Mesenchymal stem cell (in vitro differentiated cells and primary cell): ENCODE data around the gene ASCC2.

Experiments
- DNase-seq: peaks from one replicate; pipeline ENCODE4 v3.0.0-alpha.2; 2013
- H2AFZ ChIP-seq: one replicate; pipeline ENCODE4 v1.6.1; 2013; ENCODE audit warnings: low read depth, mild to moderate bottlenecking, control low read depth, inconsistent platforms, low read length, moderate library complexity
- H2AK5ac ChIP-seq: 2 replicates; pipeline ENCODE4 v1.6.1; 2013; ENCODE audit warnings: low read length, moderate library complexity, mild to moderate bottlenecking, inconsistent platforms; ENCODE audit not compliant: severe bottlenecking
- H2BK120ac ChIP-seq: one replicate; pipeline ENCODE4 v1.6.1; 2013; ENCODE audit warnings: low read depth, mild to moderate bottlenecking, inconsistent platforms, low read length, moderate library complexity
- H2BK12ac ChIP-seq, 2 experiments: one replicate each; pipeline ENCODE4 v1.6.1; 2013; ENCODE audit warnings: inconsistent platforms in 2 of 2, low read length in 2 of 2, mild to moderate bottlenecking in 2 of 2, moderate library complexity in 2 of 2, control low read depth in 1 of 2
- H2BK15ac ChIP-seq: one replicate; pipeline ENCODE4 v1.6.1; 2013; ENCODE audit warnings: mild to moderate bottlenecking, low read depth, inconsistent platforms; ENCODE audit not compliant: poor library complexity, severe bottlenecking
- H2BK5ac ChIP-seq: 2 replicates; pipeline ENCODE4 v1.6.1; 2013; ENCODE audit warnings: low read depth, mild to moderate bottlenecking, low read length, control low read depth, inconsistent platforms; ENCODE audit not compliant: poor library complexity, severe bottlenecking
- H3K14ac ChIP-seq, 2 experiments: one replicate each; pipeline ENCODE4 v1.6.1; 2013; ENCODE audit warnings: inconsistent platforms in 2 of 2, low read length in 2 of 2, control low read depth in 1 of 2, mild to moderate bottlenecking in 1 of 2, moderate library complexity in 1 of 2
- H3K18ac ChIP-seq, 2 experiments: one replicate each; pipeline ENCODE4 v1.6.1; 2013; ENCODE audit warnings: inconsistent platforms in 2 of 2, low read length in 2 of 2, control low read depth in 1 of 2, low read depth in 1 of 2, mild to moderate bottlenecking in 1 of 2
- H3K23ac ChIP-seq, 2 experiments: one replicate each; pipeline ENCODE4 v1.6.1; 2013; ENCODE audit warnings: inconsistent platforms in 2 of 2, low read length in 2 of 2, mild to moderate bottlenecking in 2 of 2, moderate library complexity in 2 of 2, control low read depth in 1 of 2
- H3K27ac ChIP-seq: 2 replicates; pipeline ENCODE4 v1.5.1; 2013; ENCODE audit warnings: mild to moderate bottlenecking, moderate library complexity, low read length, control low read depth, inconsistent platforms; ENCODE audit not compliant: poor library complexity, severe bottlenecking
- H3K27me3 ChIP-seq, 2 experiments: 2 replicates each; pipeline versions ENCODE4 v1.6.1 to v1.7.0; 2013; ENCODE audit warnings: low read length in 2 of 2, mild to moderate bottlenecking in 2 of 2, moderate library complexity in 2 of 2, control low read depth in 1 of 2, inconsistent platforms in 1 of 2; ENCODE audit not compliant: control insufficient read depth in 1 of 2, insufficient read depth in 1 of 2
- H3K36me3 ChIP-seq, 2 experiments: 2 replicates each; pipeline versions ENCODE4 v1.6.1 to v1.7.0; 2013; ENCODE audit warnings: low read length in 2 of 2, control low read depth in 1 of 2, inconsistent platforms in 1 of 2, low read depth in 1 of 2, mild to moderate bottlenecking in 1 of 2; ENCODE audit not compliant: insufficient read depth in 2 of 2, control insufficient read depth in 1 of 2
- H3K4ac ChIP-seq, 2 experiments: one replicate each; pipeline ENCODE4 v1.6.1; 2013; ENCODE audit warnings: inconsistent platforms in 2 of 2, low read length in 2 of 2, mild to moderate bottlenecking in 2 of 2, moderate library complexity in 2 of 2, control low read depth in 1 of 2, low read depth in 1 of 2
- H3K4me1 ChIP-seq: 2 replicates; pipeline ENCODE4 v1.6.1; 2013; ENCODE audit warnings: low read depth, low read length, control low read depth; ENCODE audit not compliant: control insufficient read depth, insufficient read depth
- H3K4me2 ChIP-seq: 2 replicates; pipeline ENCODE4 v1.6.1; 2013; ENCODE audit warnings: low read length, mild to moderate bottlenecking, inconsistent platforms; ENCODE audit not compliant: poor library complexity, severe bottlenecking
- H3K4me3 ChIP-seq, 2 experiments: 2 replicates each; pipeline versions ENCODE4 v1.5.1 to v1.7.0; 2013; ENCODE audit warnings: low read length in 2 of 2, mild to moderate bottlenecking in 2 of 2, control low read depth in 1 of 2, low read depth in 1 of 2; ENCODE audit not compliant: insufficient read depth in 1 of 2
- H3K79me1 ChIP-seq: replicated peaks from 2 replicates; pipeline ENCODE4 v1.6.1; 2013; ENCODE audit warnings: mild to moderate bottlenecking, control low read depth, low read length, inconsistent platforms; ENCODE audit not compliant: poor library complexity, severe bottlenecking
- H3K9ac ChIP-seq: 2 replicates; pipeline ENCODE4 v1.7.0; 2013; ENCODE audit warnings: mild to moderate bottlenecking, low read length, moderate library complexity
- H3K9me3 ChIP-seq: 2 replicates; pipeline ENCODE4 v1.7.0; 2013; ENCODE audit warnings: mild to moderate bottlenecking, low read length; ENCODE audit not compliant: control insufficient read depth
- H4K8ac ChIP-seq: one replicate; pipeline ENCODE4 v1.6.1; 2013; ENCODE audit warnings: inconsistent platforms, mild to moderate bottlenecking, low read length, moderate library complexity
- H4K91ac ChIP-seq: one replicate; pipeline ENCODE4 v1.6.1; 2013; ENCODE audit warnings: mild to moderate bottlenecking, low read length, inconsistent platforms
- WGBS: methylation state at CpG from one replicate; pipeline ENCODE4 v1.1.7; 2013; ENCODE audit warnings: mixed read lengths; 5-methylcytosine and 5-hydroxymethylcytosine counted together

Gene ASCC2

DNA sequence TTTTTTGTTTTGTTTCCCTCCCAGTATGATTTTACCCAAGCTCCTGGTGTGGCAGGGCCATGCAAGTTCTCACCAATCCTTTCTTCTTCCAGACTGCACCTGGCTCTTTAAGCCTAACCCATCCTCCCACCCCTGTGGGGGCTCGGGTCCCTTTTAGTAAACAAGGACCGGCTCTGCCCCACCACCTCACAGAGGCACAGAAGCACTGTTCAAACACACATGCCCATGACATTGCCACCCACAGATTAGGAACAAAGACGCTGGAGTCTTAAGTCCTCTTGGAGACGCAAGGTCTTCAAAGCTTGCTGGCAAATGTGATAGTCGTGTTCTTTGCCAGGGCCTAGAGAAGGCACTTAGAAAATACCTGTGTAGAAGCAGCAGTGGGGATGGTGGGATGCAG is 52.0 kb downstream of the ASCC2 start:
- Histone ChIP-seq H4K8ac (no peak overlapping the region), H2BK120ac (no peak overlapping the region), H3K79me1 (no peaks in the 10 kb centered on the region), H3K18ac (no peak overlapping the region), H3K23ac (no peak overlapping the region), H4K91ac (no peak overlapping the region), H2BK15ac (no peak overlapping the region), H3K14ac (no peak overlapping the region), H3K9ac (no peak overlapping the region), H3K4me1 (peaks cover 10% of the 10 kb centered on the region), H3K36me3 (peaks cover 42% of the 10 kb centered on the region in 2 experiments), H2BK12ac (no peak overlapping the region), H3K27me3 (no peaks in the 10 kb centered on the region), H3K4me2 (no peak overlapping the region), H2AK5ac (no peak overlapping the region), H3K27ac (no peak overlapping the region), H3K9me3 (no peaks in the 10 kb centered on the region), H3K4me3 (no peak overlapping the region), H2AFZ (no peak overlapping the region), H3K4ac (no peak overlapping the region), H2BK5ac (no peak overlapping the region)
- 80% methylated on average over 5 of the region's 5 CpGs for WGBS
- no peak for DNase-seq

DNA sequence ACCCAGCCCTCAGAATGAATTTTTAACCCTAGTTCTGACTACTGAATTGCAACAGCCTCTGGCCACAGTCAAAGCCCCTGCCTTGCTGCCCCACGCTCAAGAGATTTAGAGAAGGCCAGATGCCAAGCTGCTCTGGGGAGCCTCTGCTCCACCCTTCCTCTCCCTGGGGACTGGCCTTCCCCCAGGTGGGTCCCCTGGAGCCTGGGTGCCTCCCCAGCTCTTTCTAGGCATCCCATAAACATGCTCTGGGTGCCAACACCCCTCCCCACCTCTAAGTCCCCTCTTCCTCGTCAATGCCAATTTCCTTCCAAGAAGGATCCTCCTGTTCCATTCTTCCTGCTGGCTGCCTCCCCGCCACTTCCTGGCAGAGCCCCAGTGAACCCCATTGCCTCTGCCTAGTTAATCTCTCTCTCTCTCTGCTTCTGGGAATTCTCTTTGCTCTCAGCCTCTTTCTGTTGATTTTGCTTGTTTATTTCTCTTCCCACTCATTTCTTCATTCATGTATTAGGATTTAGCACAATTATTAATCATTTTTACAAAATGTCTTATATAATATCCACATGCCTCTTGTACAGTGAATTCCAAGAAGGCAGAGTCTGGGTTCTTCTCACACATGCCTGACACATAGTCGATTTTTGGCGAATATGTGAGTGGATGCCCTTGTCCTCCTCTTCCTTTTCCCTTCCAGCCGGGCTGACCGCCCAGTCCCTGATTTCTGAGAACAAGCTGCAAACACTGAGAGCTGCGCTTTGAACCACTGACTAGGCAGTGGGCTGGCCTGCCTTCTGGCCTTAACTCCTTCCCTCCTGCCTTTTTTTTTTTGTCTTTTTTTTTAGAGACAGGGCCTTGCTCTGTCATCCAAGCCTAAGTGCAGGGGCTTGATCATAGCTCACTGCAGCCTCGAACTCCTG is 53.4 kb downstream of the ASCC2 start:
- Histone ChIP-seq H2AFZ (no peak overlapping the region), H4K91ac (no peak overlapping the region), H3K27ac (no peak overlapping the region), H3K36me3 (peaks cover 28 to 29% of the 10 kb centered on the region in 2 experiments), H2BK15ac (no peak overlapping the region), H3K4me2 (no peak overlapping the region), H2BK12ac (no peak overlapping the region), H4K8ac (no peak overlapping the region), H3K4me1 (peaks cover 18% of the 10 kb centered on the region), H3K79me1 (no peaks in the 10 kb centered on the region), H3K27me3 (no peaks in the 10 kb centered on the region), H3K18ac (no peak overlapping the region), H2BK5ac (no peak overlapping the region), H2AK5ac (no peak overlapping the region), H2BK120ac (no peak overlapping the region), H3K23ac (no peak overlapping the region), H3K14ac (no peak overlapping the region), H3K4ac (no peak overlapping the region), H3K9me3 (no peaks in the 10 kb centered on the region), H3K4me3 (peak overlapping the region in 1 of 2 experiments; percentile 5), H3K9ac (peak overlapping the region; percentile 38)
- 87% methylated on average over 8 of the region's 9 CpGs for WGBS
- no peak for DNase-seq

DNA sequence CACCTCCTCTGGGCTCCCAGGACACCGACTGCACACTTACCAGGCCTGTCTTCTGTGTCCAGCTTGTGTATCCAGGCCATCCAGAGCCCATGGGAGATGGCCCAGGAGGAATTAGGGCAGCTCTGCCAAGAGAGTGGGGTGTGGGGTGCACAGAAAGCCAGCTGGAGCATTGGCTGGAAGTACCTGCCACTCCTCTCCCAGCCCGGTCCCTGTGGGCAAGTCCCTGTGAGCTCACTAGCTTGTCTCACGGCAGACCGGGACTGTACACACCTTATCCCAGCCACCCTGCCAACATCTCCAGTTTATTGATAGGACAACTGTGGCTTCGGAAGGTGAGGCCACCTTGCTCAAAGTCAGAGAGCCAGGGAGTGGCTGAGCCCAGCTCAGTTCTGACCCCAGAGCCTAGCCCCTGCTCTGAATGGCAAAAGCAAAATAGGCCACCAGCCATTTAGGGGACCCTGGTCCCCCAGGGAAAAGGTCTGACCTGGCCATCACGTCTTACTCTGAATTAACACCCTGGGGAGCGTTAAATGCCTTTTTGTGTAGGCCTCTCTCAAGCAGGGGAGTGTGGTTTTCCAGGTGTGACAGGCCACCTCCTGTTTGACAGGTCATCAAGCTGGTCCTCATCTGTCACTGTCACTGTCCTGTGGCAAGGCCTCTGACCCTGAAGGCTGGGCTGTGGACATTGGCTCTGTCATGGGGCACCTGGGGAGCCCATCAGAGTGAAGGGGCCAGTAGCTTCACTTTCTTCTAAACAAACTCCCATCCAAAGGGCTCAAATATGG is 55.8 kb downstream of the ASCC2 start:
- H3K23ac ChIP-seq = no peak overlapping the region
- H2BK15ac ChIP-seq = peak overlapping the region; percentile 17
- H3K36me3 ChIP-seq = peaks cover 4 to 6% of the 10 kb centered on the region in 2 experiments
- peak overlapping the region in 1 of 2 experiments; percentile 57 for H2BK12ac ChIP-seq
- peak overlapping the region; percentile 34 for H4K91ac ChIP-seq
- peak overlapping the region; percentile 85 for H2AK5ac ChIP-seq
- no peak overlapping the region for H3K4me3 ChIP-seq
- no peak overlapping the region for H3K4me2 ChIP-seq
- no peak for DNase-seq
- H3K9me3 ChIP-seq = no peaks in the 10 kb centered on the region
- peak overlapping the region; percentile 16 to 42 for H3K18ac ChIP-seq
- peak overlapping the region; percentile 35 to 59 for H3K4ac ChIP-seq
- H3K27ac ChIP-seq = peak overlapping the region; percentile 31
- H2BK5ac ChIP-seq = no peak overlapping the region
- no peak overlapping the region for H2AFZ ChIP-seq
- peaks cover 25% of the 10 kb centered on the region for H3K4me1 ChIP-seq
- 80% methylated on average over 7 of the region's 7 CpGs for WGBS
- H4K8ac ChIP-seq = peak overlapping the region; percentile 74
- H2BK120ac ChIP-seq = no peak overlapping the region
- no peaks in the 10 kb centered on the region for H3K27me3 ChIP-seq
- H3K9ac ChIP-seq = peak overlapping the region; percentile 82
- peak overlapping the region in 1 of 2 experiments; percentile 18 for H3K14ac ChIP-seq
- H3K79me1 ChIP-seq = no peaks in the 10 kb centered on the region
